Smooth muscle cell (in vitro differentiated cells): ENCODE results near the gene TMEM52. TPM values are rescaled to one million over a fixed set of nuclear protein-coding genes. Genes with fewer than 3 reads are reported as not detected.

Experiments used
- DNase-seq: peaks from one replicate; lab custom pipeline; 2025; ENCODE audit not compliant: unreplicated experiment; lab: John Stamatoyannopoulos, UW
- H2AFZ ChIP-seq: fragments of 200-600 bp; sonication (generic); 2 replicates; pipeline ENCODE4 v1.6.0; 2016; ENCODE audit warnings: antibody characterized with exemption, low read depth, mild to moderate bottlenecking
- H3F3A ChIP-seq: fragments of 200-600 bp; sonication (generic); 2 replicates; pipeline ENCODE4 v1.6.0; 2017; ENCODE audit warnings: antibody characterized with exemption, low read depth
- H3K27ac ChIP-seq: fragments of 200-600 bp; sonication (generic); 2 replicates; pipeline ENCODE4 v1.5.1; 2016; ENCODE audit warnings: low read depth, mild to moderate bottlenecking
- H3K27me3 ChIP-seq: fragments of 200-600 bp; sonication (generic); 2 replicates; pipeline ENCODE4 v1.6.1; 2016; ENCODE audit warnings: low read depth, mild to moderate bottlenecking
- H3K36me3 ChIP-seq: fragments of 200-600 bp; sonication (generic); 2 replicates; pipeline ENCODE4 v1.5.1; 2016; ENCODE audit warnings: low read depth
- H3K4me1 ChIP-seq: fragments of 200-600 bp; sonication (generic); 2 replicates; pipeline ENCODE4 v1.5.1; 2016; ENCODE audit warnings: low read depth
- H3K4me2 ChIP-seq: fragments of 200-600 bp; sonication (generic); 2 replicates; pipeline ENCODE4 v1.6.0; 2016; ENCODE audit warnings: mild to moderate bottlenecking
- H3K4me3 ChIP-seq: fragments of 200-600 bp; sonication (generic); 2 replicates; pipeline ENCODE4 v1.5.1; 2016; ENCODE audit warnings: mild to moderate bottlenecking
- H3K79me2 ChIP-seq: fragments of 200-600 bp; sonication (generic); 2 replicates; pipeline ENCODE4 v1.6.0; 2016; ENCODE audit warnings: low read depth, mild to moderate bottlenecking
- H3K9ac ChIP-seq: fragments of 200-600 bp; sonication (generic); 2 replicates; pipeline ENCODE4 v1.6.0; 2016; ENCODE audit warnings: low read depth
- H3K9me3 ChIP-seq: fragments of 200-600 bp; sonication (generic); replicated peaks from 2 replicates; pipeline ENCODE4 v1.5.1; 2016; ENCODE audit warnings: low read depth
- H4K20me1 ChIP-seq: fragments of 200-600 bp; sonication (generic); 2 replicates; pipeline ENCODE4 v1.6.0; 2016; ENCODE audit warnings: low read depth
- CTCF ChIP-seq: fragments of 200-600 bp; sonication (generic); IDR thresholded peaks from 2 replicates; pipeline ENCODE4 v1.5.1; 2017; ENCODE audit warnings: borderline replicate concordance, mild to moderate bottlenecking, antibody characterized with exemption; ENCODE audit not compliant: insufficient read depth, poor library complexity, severe bottlenecking
- WGBS: methylation state at CpG from one replicate; pipeline ENCODE4 v1.1.7; 2016; ENCODE audit warnings: low lambda C conversion rate; 5-methylcytosine and 5-hydroxymethylcytosine counted together
- polyA plus RNA-seq: library from polyadenylated mRNA; unstranded; fragments of >200 nt; fragmentation: Nextera tagmentation; extraction: Ambion mirVana; gene quantifications from 2 replicates; pipeline ENCODE4 v1.2.1, GENCODE V29; 2016
- total RNA-seq: library from RNA; depleted of rRNA; stranded (reverse); fragments of >200 nt; gene quantifications from 2 replicates; pipeline ENCODE4 v1.2.3, GENCODE V29; 2014

TMEM52 gene
- total and polyA plus RNA-seq, 2 experiments from 2014 or later = 0.18 to 1.7 TPM

- WGBS = 67% methylated on average over 17 of the region's 17 CpGs
These were observed 41.6 kb upstream of the TMEM52 start for GRCh38 chr1:1960480-1961196.

GRCh38 chr1:1959840-1960479, 40.9 kb upstream of the TMEM52 start:
- Histone ChIP-seq H2AFZ (no peak overlapping the region), H3K27me3 (no peaks in the 10 kb centered on the region), H3K9me3 (no peaks in the 10 kb centered on the region), H3K9ac (no peak overlapping the region), H3F3A (no peaks in the 10 kb centered on the region), H3K27ac (no peak overlapping the region), H3K4me2 (peak overlapping the region; percentile 72), H3K4me1 (no peaks in the 10 kb centered on the region), H3K79me2 (no peaks in the 10 kb centered on the region), H3K4me3 (no peak overlapping the region), H3K36me3 (no peaks in the 10 kb centered on the region), H4K20me1 (no peaks in the 10 kb centered on the region)
- TF ChIP-seq CTCF = peak; percentile 74
- DNase-seq = peak; percentile 44
- 12% methylated on average over 23 of the region's 23 CpGs for WGBS

More at GRCh38 chr1:1960480-1961196, 41.6 kb upstream of the TMEM52 start:
- Histone ChIP-seq H3K4me3 (no peak overlapping the region), H3K9me3 (no peaks in the 10 kb centered on the region), H3K4me1 (no peaks in the 10 kb centered on the region), H2AFZ (no peak overlapping the region), H3K27ac (no peak overlapping the region), H3K27me3 (no peaks in the 10 kb centered on the region), H3K4me2 (peak overlapping the region; percentile 72), H3K9ac (no peak overlapping the region), H4K20me1 (no peaks in the 10 kb centered on the region), H3K36me3 (no peaks in the 10 kb centered on the region), H3K79me2 (no peaks in the 10 kb centered on the region), H3F3A (no peaks in the 10 kb centered on the region)
- TF ChIP-seq CTCF = no peak
- DNase-seq = no peak

GRCh38 chr1:1959459-1959839, 40.4 kb upstream of the TMEM52 start:
- Histone ChIP-seq H3K79me2 (no peaks in the 10 kb centered on the region), H3K4me3 (no peak overlapping the region), H3K27me3 (no peaks in the 10 kb centered on the region), H4K20me1 (no peaks in the 10 kb centered on the region), H3K9me3 (no peaks in the 10 kb centered on the region), H2AFZ (no peak overlapping the region), H3K4me1 (no peaks in the 10 kb centered on the region), H3K27ac (no peak overlapping the region), H3F3A (no peaks in the 10 kb centered on the region), H3K36me3 (no peaks in the 10 kb centered on the region), H3K9ac (no peak overlapping the region), H3K4me2 (peak overlapping the region; percentile 72)
- 85% methylated on average over 12 of the region's 12 CpGs for WGBS
- DNase-seq = no peak
- no peak for TF ChIP-seq CTCF
